ENCODE results near the gene ATP6AP1.

DNA sequence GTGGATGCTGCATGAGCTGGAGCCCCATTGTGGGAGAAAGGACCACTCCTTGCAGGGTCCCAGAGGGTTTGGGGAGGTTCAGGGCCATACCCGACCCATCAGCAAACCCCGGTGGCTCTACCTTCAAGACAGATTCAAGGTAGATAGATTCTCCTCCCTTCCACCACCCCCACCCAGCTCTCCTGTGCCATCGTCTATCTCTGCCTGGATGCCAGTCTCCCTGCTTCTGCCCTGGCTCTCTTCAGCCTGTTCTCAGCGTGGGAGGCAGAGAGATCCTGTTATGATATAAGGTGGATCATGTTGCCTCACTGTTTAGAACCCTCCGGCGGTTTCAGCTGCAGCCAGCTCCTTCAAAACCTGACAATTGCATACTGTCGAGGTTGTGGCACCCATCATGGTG, 45.2 kb downstream of the ATP6AP1 start:
- TF ChIP-seq CTCF (IDR thresholded peaks at IDR 0.05) (no peak), POLR2AphosphoS5 (IDR thresholded peaks at IDR 0.05) (no peak), POLR2A (IDR thresholded peaks at IDR 0.05) (no peak)

Measured in upper lobe of left lung (tissue), 4 donors.